K562 (cell line): Measurements from ENCODE around the gene ZNF792.
"Not testable (repeated sequence)": the region's sequence is repeated elsewhere in the genome, so short reads cannot be mapped to it uniquely, and the experiment has no call there.

Experiments
- ETS1 ChIP-seq: conservative IDR thresholded peaks from 2 replicates; pipeline ENCODE4 v1.6.1; 2011; ENCODE audit warnings: low read depth, mild to moderate bottlenecking, low read length; ENCODE audit not compliant: control insufficient read depth
- MCM5 ChIP-seq: fragments of 450-650 bp; IDR thresholded peaks from 2 replicates; pipeline ENCODE4 v1.6.1; 2016; ENCODE audit warnings: low read depth
- MTA2 ChIP-seq: fragments of 450-650 bp; IDR thresholded peaks from 2 replicates; pipeline ENCODE4 v1.6.1; 2016; ENCODE audit warnings: low read depth
- NCOA1 ChIP-seq: fragments of 450-650 bp; IDR thresholded peaks from 2 replicates; pipeline ENCODE4 v1.6.1; 2016; ENCODE audit warnings: low read depth
- POLR2A ChIP-seq: fragments of 450-650 bp; conservative IDR thresholded peaks from 2 replicates; pipeline ENCODE4 v1.6.1; 2016
- SAFB2 ChIP-seq: fragments of 200-400 bp; formaldehyde crosslinking; IDR thresholded peaks from 2 replicates; pipeline ENCODE4 v1.6.1; 2018; ENCODE audit warnings: borderline replicate concordance, low read length, low read depth, moderate library complexity; ENCODE audit not compliant: severe bottlenecking
- SP1 ChIP-seq: sonication (generic); formaldehyde crosslinking; IDR thresholded peaks from 2 replicates; pipeline ENCODE4 v1.8.1; 2022; ENCODE audit warnings: mild to moderate bottlenecking, missing genetic modification reagents
- USF2 ChIP-seq: sonication (generic); formaldehyde crosslinking; IDR thresholded peaks from 2 replicates; pipeline ENCODE4 v1.5.0; 2020; ENCODE audit warnings: missing genetic modification reagents
- ZNF316 ChIP-seq: fragments of 450-650 bp; IDR thresholded peaks from 2 replicates; pipeline ENCODE4 v1.6.1; 2016

- not testable (repeated sequence) for TF ChIP-seq MCM5; NCOA1; POLR2A; SAFB2; ETS1; MTA2; USF2 (CRISPR knock-in tag); ZNF316; SP1 (CRISPR knock-in tag)
Observed at GRCh38 chr19:34965505-34965904, 1.5 kb upstream of the ZNF792 start.
